ENCODE measurements around the gene TSPAN15.

DNA sequence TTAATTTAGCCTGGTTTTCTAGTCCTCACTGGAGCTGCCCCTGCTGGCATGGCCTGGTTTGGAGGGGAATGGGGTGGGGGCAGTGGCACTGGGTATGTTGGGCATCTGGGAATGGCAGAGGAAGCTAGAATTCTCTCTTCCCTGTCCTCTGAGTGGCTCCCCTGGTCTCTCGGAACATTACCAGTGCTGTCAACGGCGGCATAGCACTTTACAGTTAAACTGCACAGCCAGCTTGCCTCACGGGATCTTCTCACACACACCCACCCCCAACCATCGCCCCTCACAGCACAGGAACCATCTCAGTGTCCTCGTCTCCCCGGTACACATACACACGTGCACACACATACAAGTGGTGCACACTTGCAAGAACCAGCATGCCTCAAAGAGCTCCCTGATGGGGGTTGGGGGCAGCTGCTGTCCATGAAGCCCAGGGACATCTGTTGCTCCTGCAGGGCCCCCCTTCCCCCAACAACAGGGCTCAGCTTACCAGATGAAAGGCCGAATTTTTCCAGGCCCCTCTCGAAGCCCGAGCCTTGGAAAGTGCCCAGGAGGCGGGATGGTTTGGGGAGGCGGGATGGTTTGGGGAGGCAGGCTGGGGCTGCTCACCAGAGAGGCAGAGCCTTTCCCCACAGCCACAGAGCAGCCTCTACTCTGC, 41.0 kb downstream of the TSPAN15 start:
- TF ChIP-seq POLR2A (IDR thresholded peaks at IDR 0.05; ENCODE audit: low read depth, low read length), result no peak
- no peak for TF ChIP-seq CEBPB (IDR thresholded peaks at IDR 0.05; ENCODE audit: low read depth, low read length)
- no peak for TF ChIP-seq MAFK (IDR thresholded peaks at IDR 0.05; ENCODE audit: low read depth, low read length)
- TF ChIP-seq, protein P1, sequence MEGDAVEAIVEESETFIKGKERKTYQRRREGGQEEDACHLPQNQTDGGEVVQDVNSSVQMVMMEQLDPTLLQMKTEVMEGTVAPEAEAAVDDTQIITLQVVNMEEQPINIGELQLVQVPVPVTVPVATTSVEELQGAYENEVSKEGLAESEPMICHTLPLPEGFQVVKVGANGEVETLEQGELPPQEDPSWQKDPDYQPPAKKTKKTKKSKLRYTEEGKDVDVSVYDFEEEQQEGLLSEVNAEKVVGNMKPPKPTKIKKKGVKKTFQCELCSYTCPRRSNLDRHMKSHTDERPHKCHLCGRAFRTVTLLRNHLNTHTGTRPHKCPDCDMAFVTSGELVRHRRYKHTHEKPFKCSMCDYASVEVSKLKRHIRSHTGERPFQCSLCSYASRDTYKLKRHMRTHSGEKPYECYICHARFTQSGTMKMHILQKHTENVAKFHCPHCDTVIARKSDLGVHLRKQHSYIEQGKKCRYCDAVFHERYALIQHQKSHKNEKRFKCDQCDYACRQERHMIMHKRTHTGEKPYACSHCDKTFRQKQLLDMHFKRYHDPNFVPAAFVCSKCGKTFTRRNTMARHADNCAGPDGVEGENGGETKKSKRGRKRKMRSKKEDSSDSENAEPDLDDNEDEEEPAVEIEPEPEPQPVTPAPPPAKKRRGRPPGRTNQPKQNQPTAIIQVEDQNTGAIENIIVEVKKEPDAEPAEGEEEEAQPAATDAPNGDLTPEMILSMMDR (conservative IDR thresholded peaks at IDR 0.05; ENCODE audit: low read depth, low read length), result no peak
- TF ChIP-seq RAD21 (IDR thresholded peaks at IDR 0.05; ENCODE audit: low read length), result no peak
- no peak for TF ChIP-seq MAZ (IDR thresholded peaks at IDR 0.05; ENCODE audit: borderline replicate concordance, low read depth, low read length)
- TF ChIP-seq RCOR1 (IDR thresholded peaks at IDR 0.05; ENCODE audit: insufficient replicate concordance, low read length), result no peak
